ENCODE data around the gene MUC20. TPM values are rescaled to one million over a fixed set of nuclear protein-coding genes. Genes with fewer than 3 reads are reported as not detected.
"Not testable (repeated sequence)": the region's sequence is repeated elsewhere in the genome, so short reads cannot be mapped to it uniquely, and the experiment has no call there.

MUC20 gene
- total and polyA plus RNA-seq, 2 experiments from 2014 or later = not detected

- DNase-seq = no peak
- peaks cover 11% of the 10 kb centered on the region for H3K27me3 ChIP-seq (replicated peaks; ENCODE audit: insufficient read depth)
- TF ChIP-seq EZH2phosphoT487 (IDR thresholded peaks at IDR 0.05; ENCODE audit: insufficient read depth, low read depth) = no peak
- TF ChIP-seq EZH2 (IDR thresholded peaks at IDR 0.05; ENCODE audit: insufficient read depth, poor library complexity, severe bottlenecking) = no peak
- no peaks in the 10 kb centered on the region for H3K4me1 ChIP-seq (ENCODE audit: insufficient read depth)
- no peaks in the 10 kb centered on the region for H3K9me2 ChIP-seq (ENCODE audit: insufficient read depth)
- no peak overlapping the region for H3K9ac ChIP-seq
- 64 to 69% methylated on average over 11 of the region's 11 CpGs for WGBS, 2 experiments (ENCODE audit: low coverage in 1 of 2, low lambda C conversion rate in 2 of 2, missing lambda C conversion rate in 2 of 2)
- H3K9me3 ChIP-seq (ENCODE audit: low read depth) = no peaks in the 10 kb centered on the region
- no peaks in the 10 kb centered on the region for H3K36me3 ChIP-seq (ENCODE audit: low read depth)
- no peaks in the 10 kb centered on the region for H4K20me1 ChIP-seq (ENCODE audit: insufficient read depth)
- H3K79me2 ChIP-seq (ENCODE audit: insufficient read depth) = no peaks in the 10 kb centered on the region
- no peak overlapping the region for H3K4me3 ChIP-seq
- H3K4me2 ChIP-seq (ENCODE audit: unreplicated experiment) = no peak overlapping the region
- in situ Hi-C loops (cut with MboI) = no loop called here
- H2AFZ ChIP-seq = no peak overlapping the region
- H3F3A ChIP-seq (ENCODE audit: insufficient read depth) = no peaks in the 10 kb centered on the region
- H3K27ac ChIP-seq = no peak overlapping the region
Observed at GRCh38 chr3:195731356-195731905, 10.7 kb downstream of the MUC20 start.

DNA sequence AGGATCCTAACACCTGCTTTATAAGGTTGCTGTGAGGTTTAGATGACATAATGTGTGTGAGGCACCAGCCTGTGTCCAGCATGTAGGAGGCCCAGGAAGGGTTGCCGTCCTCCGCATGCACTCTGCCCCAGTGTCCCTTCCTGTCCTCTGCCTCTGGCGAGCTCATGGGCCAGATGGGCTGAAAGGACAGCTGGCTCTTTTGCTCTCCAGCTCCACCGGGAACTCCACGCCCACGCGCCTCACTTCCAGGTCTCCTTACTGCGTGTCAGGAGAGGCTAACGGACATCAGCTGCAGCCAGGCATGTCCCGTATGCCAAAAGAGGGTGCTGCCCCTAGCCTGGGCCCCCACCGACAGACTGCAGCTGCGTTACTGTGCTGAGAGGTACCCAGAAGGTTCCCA is 12.2 kb downstream of the MUC20 start:
- WGBS, 2 experiments (ENCODE audit: low coverage in 1 of 2, low lambda C conversion rate in 2 of 2, missing lambda C conversion rate in 2 of 2) = 43 to 46% methylated on average over 12 of the region's 12 CpGs
- peaks cover 23% of the 10 kb centered on the region for H3K27me3 ChIP-seq (replicated peaks; ENCODE audit: insufficient read depth)
- in situ Hi-C loops (cut with MboI) = no loop called here

DNA sequence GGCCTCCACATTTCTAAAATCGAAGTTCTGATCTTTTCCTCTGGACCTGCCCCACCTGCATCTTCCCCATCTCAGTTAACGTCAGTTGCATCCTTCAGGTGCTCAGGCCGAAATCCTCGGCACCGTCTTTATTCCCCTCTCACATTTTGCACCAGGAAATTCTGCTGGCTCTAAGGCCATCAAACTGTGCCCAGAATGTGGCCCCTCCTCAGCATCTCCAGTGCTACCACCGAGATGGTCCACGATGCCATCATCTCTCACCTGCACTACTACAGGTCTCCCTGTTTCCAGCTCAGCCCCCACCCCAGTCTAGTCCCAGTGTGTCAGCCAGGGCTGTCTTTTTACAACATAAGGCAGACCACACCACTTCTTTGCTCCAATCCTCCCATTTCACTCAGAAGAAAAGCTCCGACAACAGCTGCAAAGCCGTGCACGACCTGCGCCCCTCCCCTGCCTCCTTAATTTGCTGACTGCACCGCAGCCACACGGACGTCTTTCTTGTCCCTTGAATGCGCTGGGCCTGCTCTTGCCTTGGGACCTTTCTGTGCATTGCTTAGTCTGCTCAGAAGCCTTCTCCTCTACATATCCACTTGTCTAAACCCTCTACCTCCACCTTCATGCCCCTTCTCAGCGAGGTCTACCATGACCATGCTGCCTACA is 14.4 kb downstream of the MUC20 start:
- no peak overlapping the region for H3K4me2 ChIP-seq (ENCODE audit: unreplicated experiment)
- H3K27ac ChIP-seq = no peak overlapping the region
- WGBS, 2 experiments (ENCODE audit: low coverage in 1 of 2, low lambda C conversion rate in 2 of 2, missing lambda C conversion rate in 2 of 2) = 59 to 62% methylated on average over 16 of the region's 16 CpGs
- H3F3A ChIP-seq (ENCODE audit: insufficient read depth) = no peaks in the 10 kb centered on the region
- no peak overlapping the region for H3K4me3 ChIP-seq
- no peaks in the 10 kb centered on the region for H4K20me1 ChIP-seq (ENCODE audit: insufficient read depth)
- no peaks in the 10 kb centered on the region for H3K79me2 ChIP-seq (ENCODE audit: insufficient read depth)
- TF ChIP-seq EZH2phosphoT487 (IDR thresholded peaks at IDR 0.05; ENCODE audit: insufficient read depth, low read depth) (no peak), EZH2 (IDR thresholded peaks at IDR 0.05; ENCODE audit: insufficient read depth, poor library complexity, severe bottlenecking) (no peak)
- DNase-seq = no peak
- no peaks in the 10 kb centered on the region for H3K9me3 ChIP-seq (ENCODE audit: low read depth)
- no peaks in the 10 kb centered on the region for H3K9me2 ChIP-seq (ENCODE audit: insufficient read depth)
- no peaks in the 10 kb centered on the region for H3K4me1 ChIP-seq (ENCODE audit: insufficient read depth)
- no peak overlapping the region for H3K9ac ChIP-seq
- in situ Hi-C loops (cut with MboI) = no loop called here
- peaks cover 23% of the 10 kb centered on the region for H3K27me3 ChIP-seq (replicated peaks; ENCODE audit: insufficient read depth)
- H3K36me3 ChIP-seq (ENCODE audit: low read depth) = no peaks in the 10 kb centered on the region
- H2AFZ ChIP-seq = no peak overlapping the region

More for the DNA sequence above, 12.2 kb downstream of the MUC20 start:
- H3K9me2 ChIP-seq (ENCODE audit: insufficient read depth) = no peaks in the 10 kb centered on the region
- H3K4me1 ChIP-seq (ENCODE audit: insufficient read depth) = no peaks in the 10 kb centered on the region
- no peak overlapping the region for H3K27ac ChIP-seq
- H3K9me3 ChIP-seq (ENCODE audit: low read depth) = no peaks in the 10 kb centered on the region
- no peaks in the 10 kb centered on the region for H3F3A ChIP-seq (ENCODE audit: insufficient read depth)
- no peaks in the 10 kb centered on the region for H3K36me3 ChIP-seq (ENCODE audit: low read depth)
- H2AFZ ChIP-seq = no peak overlapping the region
- DNase-seq = no peak
- H3K4me3 ChIP-seq = no peak overlapping the region
- no peaks in the 10 kb centered on the region for H4K20me1 ChIP-seq (ENCODE audit: insufficient read depth)
- TF ChIP-seq EZH2 (IDR thresholded peaks at IDR 0.05; ENCODE audit: insufficient read depth, poor library complexity, severe bottlenecking) = no peak
- no peak for TF ChIP-seq EZH2phosphoT487 (IDR thresholded peaks at IDR 0.05; ENCODE audit: insufficient read depth, low read depth)
- no peaks in the 10 kb centered on the region for H3K79me2 ChIP-seq (ENCODE audit: insufficient read depth)
- H3K4me2 ChIP-seq (ENCODE audit: unreplicated experiment) = no peak overlapping the region
- no peak overlapping the region for H3K9ac ChIP-seq

- Histone ChIP-seq H3K9ac (no peak overlapping the region), H3K79me2 (ENCODE audit: insufficient read depth) (no peaks in the 10 kb centered on the region), H2AFZ (no peak overlapping the region), H3F3A (ENCODE audit: insufficient read depth) (no peaks in the 10 kb centered on the region), H3K27me3 (replicated peaks; ENCODE audit: insufficient read depth) (peaks cover 23% of the 10 kb centered on the region), H3K36me3 (ENCODE audit: low read depth) (no peaks in the 10 kb centered on the region), H3K4me3 (no peak overlapping the region), H3K9me2 (ENCODE audit: insufficient read depth) (no peaks in the 10 kb centered on the region), H3K9me3 (ENCODE audit: low read depth) (no peaks in the 10 kb centered on the region), H3K4me1 (ENCODE audit: insufficient read depth) (no peaks in the 10 kb centered on the region), H3K4me2 (ENCODE audit: unreplicated experiment) (no peak overlapping the region), H4K20me1 (ENCODE audit: insufficient read depth) (no peaks in the 10 kb centered on the region), H3K27ac (no peak overlapping the region)
- in situ Hi-C loops (cut with MboI) = no loop called here
- no peak for TF ChIP-seq EZH2phosphoT487 (IDR thresholded peaks at IDR 0.05; ENCODE audit: insufficient read depth, low read depth)
- TF ChIP-seq EZH2 (IDR thresholded peaks at IDR 0.05; ENCODE audit: insufficient read depth, poor library complexity, severe bottlenecking) = no peak
- WGBS, 2 experiments (ENCODE audit: low coverage in 1 of 2, low lambda C conversion rate in 2 of 2, missing lambda C conversion rate in 2 of 2) = 55 to 58% methylated on average over 12 of the region's 12 CpGs
- no peak for DNase-seq
Observed at GRCh38 chr3:195736866-195737490, 16.2 kb downstream of the MUC20 start.

- H3F3A ChIP-seq (ENCODE audit: insufficient read depth); H3K9me3 ChIP-seq (ENCODE audit: low read depth); H3K79me2 ChIP-seq (ENCODE audit: insufficient read depth); H2AFZ ChIP-seq; DNase-seq; H3K4me3 ChIP-seq; H3K9me2 ChIP-seq (ENCODE audit: insufficient read depth); in situ Hi-C loops (cut with MboI); H3K4me1 ChIP-seq (ENCODE audit: insufficient read depth); H3K36me3 ChIP-seq (ENCODE audit: low read depth); H3K9ac ChIP-seq; H4K20me1 ChIP-seq (ENCODE audit: insufficient read depth); H3K4me2 ChIP-seq (ENCODE audit: unreplicated experiment); H3K27ac ChIP-seq: not testable (repeated sequence)
- 62 to 65% methylated on average over 5 to 6 of the region's 6 CpGs for WGBS, 2 experiments (ENCODE audit: low coverage in 1 of 2, low lambda C conversion rate in 2 of 2, missing lambda C conversion rate in 2 of 2)
- H3K27me3 ChIP-seq (replicated peaks; ENCODE audit: insufficient read depth) = peaks cover 24% of the 10 kb centered on the region
Observed at GRCh38 chr3:195737782-195738181, 17.0 kb downstream of the MUC20 start.
